Measurements from ENCODE around the gene NLRP3. TPM values are rescaled to one million over a fixed set of nuclear protein-coding genes. Genes with fewer than 3 reads are reported as not detected.
A peak's percentile ranks its signal among the peaks of the same experiment; 100 is the strongest.

The NLRP3 gene
- total and polyA plus RNA-seq, 10 of the 15 experiments (the other 5 are each of a cell fraction or from before 2014, with no cell fraction given), result 1.8 to 10.4 (median 5.0) TPM

DNA sequence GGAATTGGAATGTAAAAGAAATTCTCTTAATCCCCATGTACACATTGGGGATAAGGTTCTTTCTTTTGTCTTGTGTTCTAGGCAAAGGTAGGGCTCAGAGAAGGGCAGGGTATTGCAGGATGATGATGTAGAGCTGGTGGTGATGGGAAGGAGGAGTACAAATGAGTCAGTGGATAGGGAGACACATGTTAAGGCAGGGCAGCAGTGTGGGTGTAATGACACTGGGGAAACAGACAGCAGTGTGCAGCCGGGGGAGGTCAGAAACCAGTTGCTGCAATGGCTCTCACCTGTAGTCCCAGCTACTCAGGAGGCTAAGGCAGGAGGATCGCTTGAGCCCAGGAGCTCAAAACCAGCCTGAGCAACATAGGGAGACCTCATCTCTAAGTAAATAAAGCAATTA, 5.1 kb downstream of the NLRP3 start (continued):
- TF ChIP-seq ZBTB4 (CRISPR knock-in tag; IDR thresholded peaks at IDR 0.05) (no peak), HDGF (IDR thresholded peaks at IDR 0.05) (peak; percentile 70; the same call in 1 of the 2 replicates)

DNA sequence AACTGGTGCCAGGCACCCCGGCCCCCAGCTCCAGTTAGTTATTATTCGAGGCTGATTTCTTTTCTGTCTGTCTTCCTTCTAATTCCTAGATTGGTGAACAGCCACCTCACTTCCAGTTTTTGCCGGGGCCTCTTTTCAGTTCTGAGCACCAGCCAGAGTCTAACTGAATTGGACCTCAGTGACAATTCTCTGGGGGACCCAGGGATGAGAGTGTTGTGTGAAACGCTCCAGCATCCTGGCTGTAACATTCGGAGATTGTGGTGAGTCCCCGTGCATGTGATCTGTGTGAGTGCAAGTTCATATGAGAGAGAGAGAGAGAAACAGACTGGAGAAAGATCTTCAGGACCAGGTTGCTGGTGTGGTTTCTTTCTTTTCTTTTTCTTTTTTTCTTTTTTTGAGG, 13.5 kb downstream of the NLRP3 start:
- H3K27me3 ChIP-seq (replicated peaks in 1 of 2; ENCODE audit: control insufficient read depth in 2 of 2, insufficient read depth in 2 of 2, low read length in 1 of 2), result no peaks in the 10 kb centered on the region
- ChIA-PET RAD21 (ENCODE audit: unreplicated experiment) (no interaction called here), POLR2A (interaction anchor here (2.0 kb wide), 1 partner anchor 13 kb away, joined by 4 read pairs; the partner anchor contains the start of gene NLRP3), SMC1A (ENCODE audit: uncharacterized antibody, unreplicated experiment) (interaction anchor here (1.8 kb wide), 1 partner anchor 13 kb away, joined by 8 read pairs; the partner anchor contains the start of gene NLRP3), CTCF (interaction anchor here (2.2 kb wide), 1 partner anchor 13 kb away, joined by 8 read pairs; the partner anchor contains the start of gene NLRP3)
- H3K9ac ChIP-seq (ENCODE audit: control insufficient read depth, insufficient read depth, low read length), result no peak overlapping the region
- no peaks in the 10 kb centered on the region for H3K4me1 ChIP-seq (ENCODE audit: control insufficient read depth, insufficient read depth, low read length)
- TF ChIP-seq REST (IDR thresholded peaks at IDR 0.05; ENCODE audit: low read depth, low read length) (no peak), PAX8 (IDR thresholded peaks at IDR 0.05) (no peak), PML (IDR thresholded peaks at IDR 0.05; ENCODE audit: low read length) (no peak), FOS (IDR thresholded peaks at IDR 0.05; ENCODE audit: borderline replicate concordance, extremely low read depth, insufficient read length) (no peak), RAD21 (IDR thresholded peaks at IDR 0.05; ENCODE audit: insufficient read depth, low read depth, low read length) (no peak), SREBF2 (IDR thresholded peaks at IDR 0.05; ENCODE audit: low read length) (no peak), HDAC2 (IDR thresholded peaks at IDR 0.05) (no peak), KDM1A (IDR thresholded peaks at IDR 0.05; ENCODE audit: borderline replicate concordance) (no peak), TCF7 (IDR thresholded peaks at IDR 0.05; ENCODE audit: borderline replicate concordance) (no peak)
- FAIRE-seq, result no peak
- in situ Hi-C loops (cut with MboI) (no loop called here), intact Hi-C loops (cut with micrococcal nuclease; ENCODE audit: unreplicated experiment) (no loop called here)
- no peaks in the 10 kb centered on the region; the same call in 2 of the 3 replicates for H3K9me3 ChIP-seq (replicated peaks; ENCODE audit: control insufficient read depth, insufficient read depth, low read length)
- no peak for DNase-seq (ENCODE audit: low read depth, low spot score)
- no peak for ATAC-seq
- no peak overlapping the region for H3K4me3 ChIP-seq
- no peaks in the 10 kb centered on the region for H3K79me2 ChIP-seq (ENCODE audit: control insufficient read depth, insufficient read depth, low read length)
- no TSS peak for BruUV-seq (replicated peaks)
- H4K20me1 ChIP-seq (ENCODE audit: control insufficient read depth, insufficient read depth), result no peaks in the 10 kb centered on the region
- no peak overlapping the region for H2AFZ ChIP-seq (ENCODE audit: control insufficient read depth, low read depth, low read length)
- H3K27ac ChIP-seq (ENCODE audit: control insufficient read depth, insufficient read depth), result no peak overlapping the region
- 44% methylated on average over 6 of the region's 6 CpGs for WGBS (ENCODE audit: insufficient coverage, insufficient replicate concordance, low lambda C conversion rate, missing lambda C conversion rate)
- H3K36me3 ChIP-seq (ENCODE audit: control insufficient read depth in 2 of 2, insufficient read depth in 2 of 2, low read length in 1 of 2), result no peaks in the 10 kb centered on the region; a peak in 1 of 4 replicates
- H3K4me2 ChIP-seq (ENCODE audit: control insufficient read depth, insufficient read depth), result no peak overlapping the region
